ENCODE data around the gene NDUFB3. TPM values are rescaled to one million over a fixed set of nuclear protein-coding genes. Genes with fewer than 3 reads are reported as not detected.

NDUFB3 gene
- total RNA-seq, 4 donors from 2014 or later, result 37.9 to 84.0 (median 41.4) TPM

DNA sequence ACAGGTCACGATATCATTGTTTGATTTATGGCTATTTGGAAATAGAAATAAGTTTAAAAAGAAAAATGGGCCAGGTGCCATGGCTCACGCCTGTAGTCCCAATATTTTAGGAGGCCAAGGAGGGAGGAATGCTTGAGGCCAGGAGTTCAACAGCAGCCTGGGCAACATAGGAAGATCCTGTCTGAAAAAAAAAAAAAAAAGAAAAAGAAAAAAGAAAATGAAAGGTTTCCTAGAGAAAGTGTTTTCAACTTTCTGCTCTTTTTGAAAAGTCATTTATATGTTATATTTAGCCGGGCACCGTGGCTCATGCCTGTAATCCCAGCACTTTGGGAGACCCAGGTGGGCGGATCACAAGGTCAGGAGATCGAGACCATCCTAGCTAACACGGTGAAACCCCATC, 3.2 kb downstream of the NDUFB3 start:
- TF ChIP-seq, protein P1, sequence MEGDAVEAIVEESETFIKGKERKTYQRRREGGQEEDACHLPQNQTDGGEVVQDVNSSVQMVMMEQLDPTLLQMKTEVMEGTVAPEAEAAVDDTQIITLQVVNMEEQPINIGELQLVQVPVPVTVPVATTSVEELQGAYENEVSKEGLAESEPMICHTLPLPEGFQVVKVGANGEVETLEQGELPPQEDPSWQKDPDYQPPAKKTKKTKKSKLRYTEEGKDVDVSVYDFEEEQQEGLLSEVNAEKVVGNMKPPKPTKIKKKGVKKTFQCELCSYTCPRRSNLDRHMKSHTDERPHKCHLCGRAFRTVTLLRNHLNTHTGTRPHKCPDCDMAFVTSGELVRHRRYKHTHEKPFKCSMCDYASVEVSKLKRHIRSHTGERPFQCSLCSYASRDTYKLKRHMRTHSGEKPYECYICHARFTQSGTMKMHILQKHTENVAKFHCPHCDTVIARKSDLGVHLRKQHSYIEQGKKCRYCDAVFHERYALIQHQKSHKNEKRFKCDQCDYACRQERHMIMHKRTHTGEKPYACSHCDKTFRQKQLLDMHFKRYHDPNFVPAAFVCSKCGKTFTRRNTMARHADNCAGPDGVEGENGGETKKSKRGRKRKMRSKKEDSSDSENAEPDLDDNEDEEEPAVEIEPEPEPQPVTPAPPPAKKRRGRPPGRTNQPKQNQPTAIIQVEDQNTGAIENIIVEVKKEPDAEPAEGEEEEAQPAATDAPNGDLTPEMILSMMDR (IDR thresholded peaks at IDR 0.05; ENCODE audit: low read depth), result no peak

DNA sequence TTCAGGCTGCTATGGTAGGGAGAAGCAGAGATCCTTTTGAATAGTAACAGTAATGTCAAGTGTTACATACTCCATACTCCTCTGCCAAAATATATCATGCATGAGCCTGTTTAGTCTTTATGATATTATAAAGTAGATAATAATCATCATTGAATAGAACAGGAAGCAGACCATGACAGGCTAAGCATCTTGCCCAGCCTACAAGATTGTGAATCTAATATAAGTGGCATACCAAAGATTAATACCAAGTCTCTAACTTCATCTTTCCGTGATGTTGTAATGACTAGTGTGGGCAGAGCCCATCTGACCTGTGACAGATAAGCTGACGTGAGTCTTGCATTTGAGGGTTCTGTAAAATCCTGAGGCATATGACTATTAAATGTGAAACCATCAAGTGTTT, 13.1 kb downstream of the NDUFB3 start:
- TF ChIP-seq, protein P1 (IDR thresholded peaks at IDR 0.05; ENCODE audit: low read depth), result no peak

DNA sequence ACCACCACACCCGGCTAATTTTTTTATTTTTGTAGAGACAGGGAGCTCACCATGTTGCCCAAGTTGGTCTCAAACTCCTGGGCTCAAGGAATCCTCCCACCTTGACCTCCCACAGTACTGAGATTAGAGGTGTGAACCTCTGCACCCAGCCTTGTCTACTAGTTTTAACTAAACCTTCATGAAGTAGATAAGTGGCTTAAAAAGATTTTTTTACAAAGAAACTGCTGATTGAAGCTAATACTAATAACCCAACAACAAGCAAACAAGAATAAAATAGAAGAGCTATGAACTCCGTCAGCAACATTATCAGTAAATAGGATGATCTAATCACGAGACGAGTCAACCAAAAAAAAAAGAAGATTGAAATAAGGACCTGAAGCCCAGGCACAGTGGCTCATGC, 18.8 kb downstream of the NDUFB3 start:
- TF ChIP-seq, protein P1 (IDR thresholded peaks at IDR 0.05; ENCODE audit: low read depth), result no peak

DNA sequence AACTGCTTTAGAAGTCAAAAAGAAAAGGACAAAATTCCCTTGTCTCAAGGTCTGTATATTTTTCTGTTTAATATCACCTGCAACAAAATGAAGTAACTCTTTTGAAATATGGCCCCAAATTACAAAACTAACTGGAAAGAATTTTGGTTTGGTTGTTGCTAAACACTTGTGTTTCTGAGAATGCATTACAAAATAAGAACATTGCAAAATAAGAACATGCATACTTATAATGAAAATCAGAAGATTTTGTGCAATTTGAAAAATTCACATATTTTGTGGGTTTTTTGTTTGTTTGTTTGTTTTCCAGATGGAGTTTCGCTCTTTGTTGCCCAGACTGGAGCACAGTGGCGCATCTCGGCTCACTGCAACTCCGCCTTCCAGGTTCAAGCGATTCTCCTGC, 21.8 kb downstream of the NDUFB3 start:
- TF ChIP-seq, protein P1 (IDR thresholded peaks at IDR 0.05; ENCODE audit: low read depth), result no peak

DNA sequence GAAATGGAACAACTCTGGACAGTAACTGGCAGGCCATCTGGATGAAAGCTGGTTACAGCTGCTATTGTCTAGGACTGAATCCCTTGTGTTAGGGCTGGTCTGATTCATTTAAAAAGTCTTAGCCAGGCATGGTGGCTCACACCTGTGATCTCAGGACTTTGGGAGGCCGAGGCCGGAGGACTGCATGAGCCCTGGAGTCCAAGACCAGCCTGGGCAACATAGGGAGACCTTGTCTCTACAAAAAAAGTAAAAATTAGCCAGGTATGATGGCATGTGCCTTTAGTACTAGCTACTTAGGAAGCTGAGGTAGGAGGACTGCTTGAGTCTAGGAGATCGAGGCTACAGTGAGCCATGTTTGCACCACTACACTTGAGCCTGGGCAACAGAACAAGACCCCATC, 28.7 kb downstream of the NDUFB3 start:
- TF ChIP-seq, protein P1 (IDR thresholded peaks at IDR 0.05; ENCODE audit: low read depth), result no peak

DNA sequence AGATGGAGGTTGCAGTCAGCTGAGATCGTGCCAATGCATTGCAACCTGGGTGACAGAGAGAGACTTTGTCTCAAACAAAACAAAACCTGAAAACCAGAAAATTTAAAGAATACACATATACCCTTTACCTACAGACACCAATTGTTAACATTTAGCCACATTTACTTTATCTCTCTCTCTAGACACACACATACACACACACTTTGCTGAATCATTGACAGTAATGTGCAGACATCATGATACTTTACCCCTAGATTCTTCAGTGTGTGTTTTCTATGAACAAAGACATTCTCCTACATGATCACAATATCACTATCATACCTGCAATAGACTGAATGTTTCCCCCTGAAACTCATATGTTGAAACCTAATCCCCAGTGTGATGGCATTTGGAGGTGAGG, 34.0 kb downstream of the NDUFB3 start:
- TF ChIP-seq, protein P1 (IDR thresholded peaks at IDR 0.05; ENCODE audit: low read depth), result no peak

DNA sequence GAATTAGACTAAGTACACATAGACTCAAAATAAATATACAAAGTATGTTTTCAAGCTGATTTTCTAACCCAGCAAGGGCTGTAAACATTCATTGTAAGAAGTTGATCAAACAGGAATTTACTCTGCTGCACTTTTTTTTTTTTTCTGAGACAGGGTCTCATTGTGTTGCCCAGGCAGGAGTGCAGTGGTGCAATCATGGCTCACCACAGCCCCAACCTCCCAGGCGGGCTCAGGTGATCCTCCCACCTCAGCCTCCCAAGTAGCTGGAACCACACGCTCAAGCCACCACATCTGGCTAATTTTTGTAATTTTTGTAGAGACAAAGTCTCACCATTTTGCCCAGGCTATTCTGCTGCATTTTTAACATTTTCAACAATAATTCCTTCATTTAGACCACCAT, 35.8 kb downstream of the NDUFB3 start:
- TF ChIP-seq, protein P1 (IDR thresholded peaks at IDR 0.05; ENCODE audit: low read depth), result no peak
